Stimulated activated CD4-positive, alpha-beta T cell treated with anti-CD3 and anti-CD28 coated beads, Interleukin-15, amount 100 ng/mL, for 1 hour (primary cell): Measurements from ENCODE around the gene COG8.
"Not testable (repeated sequence)": the region's sequence is repeated elsewhere in the genome, so short reads cannot be mapped to it uniquely, and the experiment has no call there.

Source experiments
- DNase-seq, 2 donors: peaks; one replicate each; pipeline ENCODE4 v3.0.0-alpha.2; 2020; ENCODE audit warnings: low read depth in 1 of 2, low spot score in 1 of 2

COG8 gene

GRCh38 chr16:69293401-69293800, 46.0 kb downstream of the COG8 start:
- no peak for DNase-seq

DNA sequence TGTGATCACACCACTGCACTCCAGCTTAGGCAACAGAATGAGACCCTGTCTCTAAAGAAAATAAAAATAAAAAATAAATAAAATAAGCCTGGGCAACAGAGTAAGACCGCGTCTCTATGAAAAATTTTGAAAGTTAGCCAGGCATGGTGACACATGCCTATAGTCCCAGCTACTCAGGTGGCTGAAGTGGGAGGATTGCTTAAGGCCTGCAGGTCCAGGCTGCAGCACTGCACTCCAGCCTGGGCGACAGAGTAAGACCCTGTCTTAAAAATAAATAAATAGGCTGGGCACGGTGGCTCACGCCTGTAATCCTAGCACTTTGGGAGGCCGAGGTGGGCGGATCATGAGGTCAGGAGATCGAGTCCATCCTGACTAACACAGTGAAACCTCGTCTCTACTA, 47.7 kb downstream of the COG8 start:
- not testable (repeated sequence) for DNase-seq

- DNase-seq: no peak
Measured at GRCh38 chr16:69286941-69287713, 52.2 kb downstream of the COG8 start.

GRCh38 chr16:69285240-69285639, 54.1 kb downstream of the COG8 start:
- no peak for DNase-seq

- DNase-seq: no peak
Measured at GRCh38 chr16:69283851-69284250, 55.5 kb downstream of the COG8 start.

GRCh38 chr16:69277413-69277812, 62.0 kb downstream of the COG8 start:
- DNase-seq: no peak
